Memory B cell (primary cell): ENCODE measurements around the gene RANBP9.
A peak's percentile ranks its signal among the peaks of the same experiment; 100 is the strongest.

Source experiments
- ATAC-seq: fragments of 150-1000 bp; cut with Tn5 transposase; 2 replicates; pipeline ENCODE4 v1.10.0; 2021; ENCODE audit warnings: low read depth, mild to moderate bottlenecking, moderate library complexity
- DNase-seq, 2 donors: peaks; one replicate each; pipeline ENCODE4 v3.0.0; 2022; ENCODE audit warnings: low spot score in 2 of 2
- H3K27ac Mint-ChIP-seq: one replicate; pipeline ENCODE4 v1.8.0; 2022; ENCODE audit warnings: mild to moderate bottlenecking, moderate library complexity, mixed read lengths
- H3K27me3 Mint-ChIP-seq: one replicate; pipeline ENCODE4 v1.8.0; 2022; ENCODE audit warnings: mixed read lengths
- H3K36me3 Mint-ChIP-seq: one replicate; pipeline ENCODE4 v1.8.0; 2022; ENCODE audit warnings: mild to moderate bottlenecking, mixed read lengths
- H3K4me1 Mint-ChIP-seq: one replicate; pipeline ENCODE4 v1.8.0; 2022; ENCODE audit warnings: mixed read lengths
- H3K4me3 Mint-ChIP-seq: one replicate; pipeline ENCODE4 v1.8.0; 2022; ENCODE audit warnings: mild to moderate bottlenecking, moderate library complexity, mixed read lengths
- H3K9me3 Mint-ChIP-seq: one replicate; pipeline ENCODE4 v1.8.0; 2022; ENCODE audit warnings: mixed read lengths

RANBP9 gene

DNA sequence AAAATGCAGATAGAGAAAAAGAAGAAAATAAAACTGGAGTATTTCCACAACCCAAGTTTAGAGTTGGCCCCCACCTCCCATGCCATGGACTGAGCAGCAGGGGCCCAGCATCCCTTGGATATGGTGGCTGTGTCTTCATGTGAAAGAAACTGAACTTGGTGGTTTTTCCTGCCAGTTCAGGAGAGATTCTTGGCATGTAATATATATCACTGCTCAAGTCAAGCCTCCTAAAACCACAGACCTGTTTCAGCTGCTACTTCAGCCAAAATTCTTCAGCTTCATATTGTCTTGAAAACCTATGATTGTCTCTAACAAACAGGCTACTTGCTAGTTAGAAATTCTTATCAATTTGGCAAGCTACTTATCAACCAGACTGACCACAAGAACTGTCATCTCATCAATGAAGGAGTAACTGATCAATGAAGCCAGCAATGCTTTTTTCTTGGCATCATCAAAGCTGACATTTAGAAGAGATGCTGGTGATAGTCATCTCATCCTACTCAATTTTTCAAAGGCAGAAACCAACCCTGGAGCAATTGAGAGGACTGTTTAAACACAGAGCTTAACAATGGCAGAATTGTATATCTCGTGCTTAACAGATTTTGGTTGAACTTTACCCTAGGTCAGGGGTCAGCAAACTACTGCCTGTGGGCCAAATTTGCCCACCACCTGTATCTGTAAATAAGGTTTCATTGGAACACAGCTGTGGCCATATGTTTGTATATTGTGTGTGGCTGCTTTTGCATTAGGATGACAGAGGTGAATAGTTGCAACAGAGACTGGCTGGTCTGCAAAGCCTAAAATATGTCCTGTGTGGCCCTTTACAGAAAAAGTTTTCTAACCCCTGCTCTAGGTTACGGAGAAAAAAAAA, 106.9 kb downstream of the RANBP9 start:
- H3K27me3 Mint-ChIP-seq: no peaks in the 10 kb centered on the region
- no peak for ATAC-seq
- no peaks in the 10 kb centered on the region for H3K9me3 Mint-ChIP-seq

DNA sequence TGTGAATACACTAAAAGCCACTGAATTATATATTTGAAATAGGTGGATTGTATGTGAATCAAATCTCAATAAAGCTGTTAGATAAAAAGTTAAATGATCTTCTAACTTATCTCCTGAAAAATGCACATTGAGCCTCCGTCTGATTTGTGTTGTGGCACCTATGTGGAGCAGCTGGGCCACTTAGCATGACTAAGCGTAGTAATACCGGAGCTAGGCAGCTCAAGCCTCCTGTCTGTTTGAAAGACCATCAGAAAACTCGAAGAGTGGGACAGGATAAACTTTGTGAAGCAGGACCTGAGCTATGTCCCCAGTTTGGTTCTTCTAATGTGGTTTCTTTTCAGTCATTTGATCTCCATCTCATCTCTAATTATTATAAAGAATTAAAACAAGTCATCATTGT, 107.5 kb downstream of the RANBP9 start:
- ATAC-seq: no peak

More for the DNA sequence above, 106.9 kb downstream of the RANBP9 start:
- Mint-ChIP-seq H3K4me3 (no peak overlapping the region), H3K27ac (no peak overlapping the region), H3K4me1 (no peaks in the 10 kb centered on the region), H3K36me3 (peaks cover 23% of the 10 kb centered on the region)
- DNase-seq: no peak

DNA sequence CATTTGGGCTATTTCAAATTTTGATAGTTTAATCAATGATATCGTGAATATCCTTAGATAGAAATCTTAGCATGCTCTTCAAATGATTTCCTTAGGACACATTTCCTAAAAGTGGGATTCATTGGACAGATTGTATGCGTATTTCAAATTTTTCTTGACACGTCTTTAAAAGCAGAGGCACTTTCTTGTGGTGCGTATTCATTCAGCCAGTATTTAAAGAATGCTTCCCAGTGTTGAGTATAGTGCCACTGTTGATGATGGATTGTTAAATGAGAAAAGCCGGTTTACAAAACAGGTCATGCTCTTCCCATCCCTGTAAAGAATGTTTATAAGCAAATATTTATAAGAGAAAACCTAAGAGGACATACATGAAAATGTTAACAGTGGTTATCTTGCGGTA, 111.6 kb downstream of the RANBP9 start:
- no peak overlapping the region for H3K4me3 Mint-ChIP-seq
- peaks cover 27% of the 10 kb centered on the region for H3K36me3 Mint-ChIP-seq
- H3K27ac Mint-ChIP-seq: no peak overlapping the region
- DNase-seq (no peak), ATAC-seq (no peak)
- H3K4me1 Mint-ChIP-seq: no peaks in the 10 kb centered on the region
- no peaks in the 10 kb centered on the region for H3K27me3 Mint-ChIP-seq
- H3K9me3 Mint-ChIP-seq: no peaks in the 10 kb centered on the region

More for the DNA sequence above, 107.5 kb downstream of the RANBP9 start:
- no peak for DNase-seq
- Mint-ChIP-seq H3K27ac (no peak overlapping the region), H3K36me3 (peaks cover 23% of the 10 kb centered on the region), H3K4me1 (no peaks in the 10 kb centered on the region), H3K9me3 (no peaks in the 10 kb centered on the region), H3K27me3 (no peaks in the 10 kb centered on the region), H3K4me3 (no peak overlapping the region)

DNA sequence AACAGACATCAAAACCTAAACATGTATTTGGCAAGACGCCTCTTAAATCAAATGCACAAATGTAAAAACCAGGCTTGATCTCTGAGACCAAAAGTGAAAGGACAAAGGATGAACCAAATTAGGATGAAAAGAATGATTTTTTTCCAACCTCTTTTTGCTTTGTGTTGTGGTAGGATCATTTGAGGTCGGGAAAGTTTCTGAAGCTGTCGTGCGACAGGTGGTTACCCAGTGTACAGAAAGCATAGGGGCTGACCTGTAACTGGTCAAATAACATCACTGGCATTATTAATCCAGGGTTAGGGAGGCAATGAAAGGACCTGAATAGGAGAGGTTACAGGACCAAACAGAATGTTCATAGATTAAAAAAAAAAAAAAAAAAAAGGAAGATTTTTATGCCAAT, 114.6 kb downstream of the RANBP9 start:
- no peak overlapping the region for H3K4me3 Mint-ChIP-seq
- H3K36me3 Mint-ChIP-seq: peaks cover 23% of the 10 kb centered on the region
- DNase-seq: no peak
- no peaks in the 10 kb centered on the region for H3K27me3 Mint-ChIP-seq
- H3K9me3 Mint-ChIP-seq: no peaks in the 10 kb centered on the region
- no peak for ATAC-seq
- no peak overlapping the region for H3K27ac Mint-ChIP-seq
- no peaks in the 10 kb centered on the region for H3K4me1 Mint-ChIP-seq

DNA sequence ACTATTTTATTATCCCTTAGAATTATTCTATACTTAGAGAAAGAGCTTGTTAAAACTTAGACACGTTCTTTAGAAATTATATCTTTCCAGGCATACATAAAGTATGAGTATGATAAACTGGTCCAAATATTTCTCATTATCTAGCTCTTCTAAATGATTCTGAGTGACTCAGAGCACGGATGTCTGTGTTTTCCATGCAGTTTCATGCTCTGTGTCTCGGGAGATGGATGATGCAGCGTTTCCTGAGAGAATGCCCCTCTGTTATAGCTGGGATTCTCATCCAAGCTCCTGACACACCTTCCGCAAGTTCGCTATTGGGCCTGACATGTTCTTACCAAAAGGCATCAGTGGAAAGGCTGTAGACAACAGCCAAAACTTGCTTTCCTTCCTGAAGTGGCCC, 117.9 kb downstream of the RANBP9 start:
- Mint-ChIP-seq H3K4me1 (no peaks in the 10 kb centered on the region), H3K4me3 (no peak overlapping the region), H3K9me3 (no peaks in the 10 kb centered on the region), H3K27me3 (no peaks in the 10 kb centered on the region), H3K36me3 (peaks cover 19% of the 10 kb centered on the region), H3K27ac (no peak overlapping the region)
- no peak for DNase-seq
- no peak for ATAC-seq

DNA sequence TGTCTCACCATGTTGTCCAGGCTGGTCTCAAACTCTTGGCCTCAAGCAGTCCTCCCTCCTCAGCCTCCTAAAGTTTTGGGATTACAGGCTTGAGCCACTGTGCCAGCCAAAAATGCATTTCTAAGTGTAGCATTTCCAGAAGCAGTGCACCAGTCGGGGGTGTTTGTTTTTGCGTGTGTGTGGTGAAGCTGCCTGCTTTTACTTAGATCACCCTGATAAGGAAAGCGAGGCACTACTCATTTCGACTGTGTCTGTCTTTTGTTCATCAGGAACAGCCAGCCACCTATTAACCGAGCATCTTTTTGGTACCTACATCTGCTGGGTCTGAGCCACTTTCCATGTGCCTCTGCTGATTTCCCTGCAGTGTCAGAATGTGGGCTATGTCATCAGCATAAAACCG, 118.5 kb downstream of the RANBP9 start:
- DNase-seq: no peak
- Mint-ChIP-seq H3K27ac (no peak overlapping the region), H3K4me3 (no peak overlapping the region), H3K36me3 (peaks cover 17% of the 10 kb centered on the region), H3K4me1 (no peaks in the 10 kb centered on the region), H3K9me3 (no peaks in the 10 kb centered on the region), H3K27me3 (no peaks in the 10 kb centered on the region)
- ATAC-seq: no peak

DNA sequence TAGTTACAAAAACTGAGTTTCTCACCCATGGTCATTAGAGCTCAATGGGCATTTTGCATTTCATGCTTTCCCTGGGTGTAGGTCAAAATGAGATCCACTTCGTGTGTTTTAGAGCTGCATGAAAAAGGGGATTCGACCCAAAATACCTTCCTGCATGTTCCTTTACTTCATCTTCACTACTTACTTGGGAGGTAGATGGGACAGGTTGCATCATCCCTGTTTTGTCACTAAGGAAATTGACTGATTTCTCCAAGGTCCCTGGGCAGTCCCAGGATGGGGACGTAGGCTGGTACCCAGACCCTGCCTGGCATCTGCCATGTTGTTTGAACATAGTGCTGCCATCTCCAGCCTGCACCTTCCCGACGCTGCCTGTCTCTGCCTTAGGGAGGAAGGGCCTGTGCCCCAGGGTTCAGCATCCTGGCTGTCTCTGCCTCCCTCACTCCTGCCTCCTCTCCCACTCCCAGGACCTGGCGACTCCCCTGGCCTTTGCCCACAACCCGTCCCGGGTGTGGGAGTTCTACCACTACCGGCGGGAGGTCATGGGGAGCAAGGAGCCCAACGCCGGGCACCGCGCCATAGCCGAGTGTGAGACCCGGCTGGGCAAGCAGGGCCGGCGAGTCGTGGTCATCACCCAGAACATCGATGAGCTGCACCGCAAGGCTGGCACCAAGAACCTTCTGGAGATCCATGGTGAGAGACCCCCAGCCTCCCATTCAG, 120.3 kb downstream of the RANBP9 start:
- Mint-ChIP-seq H3K9me3 (no peaks in the 10 kb centered on the region), H3K27me3 (no peaks in the 10 kb centered on the region), H3K27ac (no peak overlapping the region), H3K4me1 (no peaks in the 10 kb centered on the region), H3K4me3 (no peak overlapping the region), H3K36me3 (peaks cover 19% of the 10 kb centered on the region)
- ATAC-seq (no peak), DNase-seq (no peak)

DNA sequence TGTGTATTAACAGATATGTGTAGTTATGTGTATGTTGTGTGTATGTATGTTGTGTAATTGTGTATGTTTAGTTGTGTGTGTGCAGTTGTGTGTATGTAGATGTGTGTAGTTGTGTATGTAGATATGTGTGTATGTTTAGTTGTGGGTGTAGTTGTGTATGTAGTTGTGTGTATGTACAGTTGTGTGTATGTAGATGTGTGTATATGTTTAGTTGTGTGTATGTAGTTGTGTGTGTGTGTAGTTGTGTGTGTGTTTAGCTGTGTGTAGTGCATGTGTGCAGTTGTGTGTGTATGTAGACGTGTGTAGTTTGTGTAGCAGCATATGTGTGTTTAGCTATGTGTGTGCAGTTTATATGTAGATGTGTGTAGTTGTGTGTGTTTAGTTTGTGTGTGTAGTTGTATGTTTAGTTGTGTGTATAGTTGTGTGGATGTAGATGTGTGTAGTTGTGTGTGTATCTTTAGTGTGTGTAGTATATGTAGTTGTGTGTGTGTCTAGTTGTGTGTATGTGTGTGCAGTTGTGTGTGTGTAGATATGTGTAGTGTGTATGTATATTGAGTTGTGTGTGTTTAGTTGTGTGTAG, 121.0 kb downstream of the RANBP9 start:
- no peaks in the 10 kb centered on the region for H3K9me3 Mint-ChIP-seq
- H3K27me3 Mint-ChIP-seq: no peaks in the 10 kb centered on the region
- H3K4me1 Mint-ChIP-seq: no peaks in the 10 kb centered on the region
- H3K4me3 Mint-ChIP-seq: no peak overlapping the region
- DNase-seq (no peak), ATAC-seq (no peak)
- no peak overlapping the region for H3K27ac Mint-ChIP-seq
- peaks cover 19% of the 10 kb centered on the region for H3K36me3 Mint-ChIP-seq

DNA sequence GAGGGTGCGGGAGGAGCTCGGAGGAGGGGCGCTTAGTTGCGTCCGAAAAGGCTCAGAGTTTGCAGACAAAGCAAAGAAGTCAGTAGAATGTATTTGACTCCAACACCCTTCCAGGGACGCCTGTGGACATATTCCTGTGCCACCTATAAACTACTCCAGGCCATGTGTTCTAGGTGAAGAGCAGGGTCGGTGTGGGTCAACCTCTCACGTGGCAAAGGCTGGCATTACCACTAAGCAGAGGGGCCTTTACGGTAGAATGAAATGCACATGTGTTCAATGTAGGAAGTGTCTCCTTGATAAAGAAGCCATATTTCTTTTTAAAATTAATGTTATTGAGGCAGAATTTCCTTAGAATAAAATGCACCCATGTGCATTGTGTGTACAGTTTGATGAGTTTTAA, 121.8 kb downstream of the RANBP9 start:
- no peaks in the 10 kb centered on the region for H3K27me3 Mint-ChIP-seq

DNA sequence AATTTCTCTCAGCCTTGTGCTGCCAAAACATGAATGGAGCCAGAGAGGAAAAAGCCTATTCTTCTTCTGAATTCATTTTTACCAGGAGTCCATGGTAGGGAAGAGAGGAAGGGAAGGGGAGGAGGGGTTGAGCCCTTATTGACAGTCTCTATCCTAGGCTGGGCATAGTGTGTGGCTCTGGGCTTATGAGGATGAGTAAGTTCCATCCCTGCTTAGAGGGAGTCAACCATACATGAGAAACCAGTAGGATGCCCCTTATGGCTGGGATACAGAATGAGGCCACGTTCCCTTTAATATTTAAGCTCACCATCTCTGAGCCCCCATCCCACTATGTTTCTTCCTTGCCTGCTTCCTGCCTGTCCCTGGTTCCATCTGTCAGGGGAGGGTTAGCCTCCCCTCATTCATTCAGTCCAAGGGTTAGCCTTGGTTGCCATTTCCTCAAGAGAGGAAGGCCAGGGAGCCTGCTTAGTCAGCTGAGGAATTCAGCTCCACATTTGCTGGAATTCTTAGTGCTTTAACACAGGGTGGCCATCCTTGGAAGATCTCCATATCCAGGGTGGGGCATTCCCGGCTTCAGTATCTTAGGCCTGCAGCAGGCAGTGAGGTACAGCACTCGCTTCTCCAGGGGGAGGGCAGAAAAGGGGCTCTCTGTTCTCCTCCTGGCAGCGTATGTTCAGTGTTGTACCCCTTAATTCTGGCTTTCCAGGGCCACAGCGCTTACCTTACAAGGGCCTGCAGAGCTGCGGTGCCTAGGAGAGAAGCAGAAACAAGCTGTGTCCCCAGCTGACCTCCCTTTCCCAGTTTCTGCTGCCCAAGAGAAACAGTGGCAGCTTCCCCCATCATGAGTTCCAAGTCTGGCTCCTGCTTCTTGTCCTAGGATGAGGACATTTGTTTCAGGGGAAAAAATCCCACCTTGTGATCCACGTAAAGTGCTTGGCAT, 124.8 kb downstream of the RANBP9 start:
- Mint-ChIP-seq H3K4me1 (no peaks in the 10 kb centered on the region), H3K27ac (no peak overlapping the region), H3K9me3 (no peaks in the 10 kb centered on the region), H3K4me3 (no peak overlapping the region), H3K27me3 (no peaks in the 10 kb centered on the region), H3K36me3 (peaks cover 27% of the 10 kb centered on the region)
- no peak for DNase-seq
- ATAC-seq: no peak

More for the DNA sequence above, 121.8 kb downstream of the RANBP9 start:
- DNase-seq (no peak), ATAC-seq (no peak)
- Mint-ChIP-seq H3K36me3 (peaks cover 22% of the 10 kb centered on the region), H3K4me1 (no peaks in the 10 kb centered on the region), H3K9me3 (no peaks in the 10 kb centered on the region), H3K27ac (no peak overlapping the region), H3K4me3 (no peak overlapping the region)

DNA sequence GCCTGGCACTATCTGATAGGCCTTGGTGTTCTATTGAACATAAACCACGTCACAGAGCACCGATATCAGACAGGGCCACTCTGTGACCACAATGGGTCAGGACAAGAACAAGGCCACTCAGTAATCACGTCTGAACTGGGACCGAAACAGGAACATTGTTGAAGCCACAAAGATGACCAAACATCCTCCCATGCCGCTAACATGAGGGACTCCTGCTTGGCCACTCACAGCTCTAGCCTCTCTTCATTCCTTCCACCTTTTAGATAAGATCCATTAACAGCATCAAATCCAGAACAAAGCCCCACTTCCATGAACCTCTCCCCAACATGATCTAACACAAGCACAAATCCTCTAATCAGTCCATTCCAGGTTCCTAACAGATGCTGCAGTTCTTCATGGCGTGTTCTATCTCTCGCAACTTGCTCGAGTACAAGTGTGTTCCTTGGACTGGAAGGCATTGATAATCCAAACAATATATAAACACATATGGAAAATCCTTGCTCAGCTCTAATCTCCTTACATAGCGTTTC, 129.9 kb downstream of the RANBP9 start:
- DNase-seq (no peak), ATAC-seq (no peak)
- Mint-ChIP-seq H3K9me3 (peaks cover 3% of the 10 kb centered on the region), H3K4me3 (no peak overlapping the region), H3K27me3 (no peaks in the 10 kb centered on the region), H3K27ac (peak overlapping the region; percentile 28), H3K36me3 (peaks cover 25% of the 10 kb centered on the region), H3K4me1 (peaks cover 5% of the 10 kb centered on the region)

DNA sequence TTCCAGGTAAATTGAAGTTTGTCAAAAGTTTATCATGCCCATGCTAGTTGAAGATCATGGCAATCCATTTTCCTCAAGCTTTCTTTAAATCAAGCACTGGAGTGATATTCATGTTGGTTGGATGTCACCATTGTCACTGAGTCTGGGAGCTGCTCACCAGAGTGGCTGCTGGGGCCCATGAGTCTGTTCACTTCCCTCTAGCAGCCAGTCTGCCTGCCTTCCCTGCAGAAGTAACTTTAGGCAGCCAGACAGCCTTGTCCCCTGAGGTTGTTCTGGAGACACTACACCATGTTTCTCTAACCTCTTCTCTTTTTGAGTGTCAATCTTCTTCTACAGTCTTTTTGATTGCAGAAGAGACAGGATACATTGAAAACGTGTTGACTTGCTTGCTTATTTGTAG, 131.7 kb downstream of the RANBP9 start:
- H3K36me3 Mint-ChIP-seq: peaks cover 22% of the 10 kb centered on the region
- no peak overlapping the region for H3K27ac Mint-ChIP-seq
- peaks cover 12% of the 10 kb centered on the region for H3K4me1 Mint-ChIP-seq
- H3K27me3 Mint-ChIP-seq: no peaks in the 10 kb centered on the region
- no peak overlapping the region for H3K4me3 Mint-ChIP-seq
- peaks cover 3% of the 10 kb centered on the region for H3K9me3 Mint-ChIP-seq
- ATAC-seq: no peak
- DNase-seq: no peak

DNA sequence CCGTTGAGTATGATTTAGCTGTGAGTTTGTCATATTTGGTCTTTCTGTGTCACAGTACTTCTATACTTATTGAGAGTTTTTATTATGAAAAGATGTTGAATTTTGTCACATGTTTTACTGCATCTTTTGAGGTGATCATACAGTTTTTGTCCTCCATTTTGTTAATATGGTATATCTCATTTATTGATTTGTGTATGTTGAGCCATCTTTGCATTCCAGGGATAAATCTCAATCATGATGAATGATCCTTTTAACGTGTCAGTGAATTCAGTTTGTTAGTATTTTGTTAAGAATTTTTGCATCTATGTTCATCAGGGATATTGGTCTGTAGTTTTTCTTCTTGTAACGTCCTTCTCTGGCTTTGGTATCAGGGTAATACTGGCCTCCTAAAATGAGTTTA, 133.7 kb downstream of the RANBP9 start:
- Mint-ChIP-seq H3K9me3 (peaks cover 3% of the 10 kb centered on the region), H3K27ac (no peak overlapping the region), H3K27me3 (no peaks in the 10 kb centered on the region), H3K36me3 (peaks cover 16% of the 10 kb centered on the region), H3K4me3 (no peak overlapping the region), H3K4me1 (peaks cover 15% of the 10 kb centered on the region)
- DNase-seq (no peak), ATAC-seq (no peak)
